Psoas muscle (tissue), 8 donors: ENCODE measurements around the gene BICDL2. TPM values are rescaled to one million over a fixed set of nuclear protein-coding genes. Genes with fewer than 3 reads are reported as not detected.

Experiments
- ATAC-seq, 4 donors: fragments of 200-7000 bp; cut with Tn5 transposase; one replicate each; pipeline ENCODE4 v1.9.1; 2020; ENCODE audit warnings: moderate library complexity in 3 of 4, mild to moderate bottlenecking in 2 of 4
- DNase-seq, 2 donors: peaks; one replicate each; pipeline ENCODE4 v3.0.0-alpha.2; 2020
- H3K27ac ChIP-seq: fragments of 200-600 bp; one replicate; pipeline ENCODE4 v1.8.0; 2022
- H3K27me3 ChIP-seq, 3 donors: fragments of 200-600 bp in 1 of 3; one replicate each; pipeline versions ENCODE4 v1.6.1 to v1.8.0; 2013 to 2022; ENCODE audit warnings: low read length in 2 of 3, mild to moderate bottlenecking in 2 of 3, moderate library complexity in 1 of 3; ENCODE audit not compliant: insufficient read depth in 3 of 3
- H3K36me3 ChIP-seq, 2 donors: fragments of 200-600 bp in 1 of 2; one replicate each; pipeline versions ENCODE4 v1.6.1 to v1.8.0; 2013 to 2022; ENCODE audit warnings: low read depth in 1 of 2, mild to moderate bottlenecking in 1 of 2, moderate library complexity in 1 of 2; ENCODE audit not compliant: insufficient read depth in 1 of 2
- H3K4me1 ChIP-seq: fragments of 200-600 bp; one replicate; pipeline ENCODE4 v1.8.0; 2022
- H3K4me3 ChIP-seq: fragments of 200-600 bp; one replicate; pipeline ENCODE4 v1.8.0; 2022; ENCODE audit warnings: mild to moderate bottlenecking
- H3K9me3 ChIP-seq: fragments of 200-600 bp; one replicate; pipeline ENCODE4 v1.8.0; 2022
- whole genome bisulfite sequencing, 3 donors: extraction: QIAGEN DNeasy Blood & Tissue Kit; methylation state at CpG; one replicate each; pipeline versions ENCODE4 v1.1.6 to v1.1.7; 2013; 5-methylcytosine and 5-hydroxymethylcytosine counted together
- intact Hi-C, 2 donors: fragments of 100-400 bp; cut with DNase I; formaldehyde crosslinking; loops; one replicate each; pipeline versions ENCODE4 v1.11.0 to v1.14.2; 2022
- polyA plus RNA-seq, 3 donors: library from polyadenylated mRNA; stranded (reverse); fragments of 200-250 nt; gene quantifications; one replicate each; pipeline ENCODE4 v1.2.3, GENCODE V29; 2013
- total RNA-seq, 4 donors: library from RNA; stranded (reverse); fragmentation: NEBNext Ultra II Directional in 2 of 4; extraction: Animal tissue kit (Norgen Biotek cat#: 25700) in 2 of 4; gene quantifications; one replicate each; pipeline versions ENCODE4 v1.2.1 to v1.2.4, GENCODE V29; 2021 to 2023
- TF ChIP-seq, protein P1 (sequence below): fragments of 200-600 bp; IDR thresholded peaks from one replicate; pipeline ENCODE4 v1.8.0; 2022; ENCODE audit warnings: antibody characterized with exemption
- donor health status: healthy with polysubstance abuse.
- donor health status: DM: no; HTN: no; CAD: no; lungs with moderate emphysema.
- donor health status: Bipolar disorder and iron deficiency.
- donor health status: healthy.
- donor health status: DM: yes; HTN: yes; CAD: no.
- donor health status: DM: no; HTN: no; CAD: no.
- donor health status: DM: no; HTN: no; CAD: no.
- donor health status: DM: yes; HTN: yes; CAD: no.

BICDL2 gene
- total and polyA plus RNA-seq, 7 donors = 0.01 to 0.18 TPM; not detected in 5

- intact Hi-C loops = no loop called here
- H3K4me1 ChIP-seq = peaks cover 31% of the 10 kb centered on the region
- H3K36me3 ChIP-seq = peaks cover 0 to 22% of the 10 kb centered on the region in 2 donors
- TF ChIP-seq, protein P1, sequence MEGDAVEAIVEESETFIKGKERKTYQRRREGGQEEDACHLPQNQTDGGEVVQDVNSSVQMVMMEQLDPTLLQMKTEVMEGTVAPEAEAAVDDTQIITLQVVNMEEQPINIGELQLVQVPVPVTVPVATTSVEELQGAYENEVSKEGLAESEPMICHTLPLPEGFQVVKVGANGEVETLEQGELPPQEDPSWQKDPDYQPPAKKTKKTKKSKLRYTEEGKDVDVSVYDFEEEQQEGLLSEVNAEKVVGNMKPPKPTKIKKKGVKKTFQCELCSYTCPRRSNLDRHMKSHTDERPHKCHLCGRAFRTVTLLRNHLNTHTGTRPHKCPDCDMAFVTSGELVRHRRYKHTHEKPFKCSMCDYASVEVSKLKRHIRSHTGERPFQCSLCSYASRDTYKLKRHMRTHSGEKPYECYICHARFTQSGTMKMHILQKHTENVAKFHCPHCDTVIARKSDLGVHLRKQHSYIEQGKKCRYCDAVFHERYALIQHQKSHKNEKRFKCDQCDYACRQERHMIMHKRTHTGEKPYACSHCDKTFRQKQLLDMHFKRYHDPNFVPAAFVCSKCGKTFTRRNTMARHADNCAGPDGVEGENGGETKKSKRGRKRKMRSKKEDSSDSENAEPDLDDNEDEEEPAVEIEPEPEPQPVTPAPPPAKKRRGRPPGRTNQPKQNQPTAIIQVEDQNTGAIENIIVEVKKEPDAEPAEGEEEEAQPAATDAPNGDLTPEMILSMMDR = no peak
- H3K9me3 ChIP-seq = no peaks in the 10 kb centered on the region
- peaks cover 0 to 16% (median 1%) of the 10 kb centered on the region in 3 donors for H3K27me3 ChIP-seq
- WGBS, 3 donors = 9 to 23% (median 12%) methylated on average over 8 of the region's 8 CpGs
- peak; percentile 45 to 67 (median 52) for ATAC-seq
- H3K27ac ChIP-seq = peak overlapping the region; percentile 100
- H3K4me3 ChIP-seq = peak overlapping the region; percentile 94
- peak; percentile 95 for DNase-seq
Observed at GRCh38 chr16:3022208-3022683, 14.5 kb downstream of the BICDL2 start.

DNA sequence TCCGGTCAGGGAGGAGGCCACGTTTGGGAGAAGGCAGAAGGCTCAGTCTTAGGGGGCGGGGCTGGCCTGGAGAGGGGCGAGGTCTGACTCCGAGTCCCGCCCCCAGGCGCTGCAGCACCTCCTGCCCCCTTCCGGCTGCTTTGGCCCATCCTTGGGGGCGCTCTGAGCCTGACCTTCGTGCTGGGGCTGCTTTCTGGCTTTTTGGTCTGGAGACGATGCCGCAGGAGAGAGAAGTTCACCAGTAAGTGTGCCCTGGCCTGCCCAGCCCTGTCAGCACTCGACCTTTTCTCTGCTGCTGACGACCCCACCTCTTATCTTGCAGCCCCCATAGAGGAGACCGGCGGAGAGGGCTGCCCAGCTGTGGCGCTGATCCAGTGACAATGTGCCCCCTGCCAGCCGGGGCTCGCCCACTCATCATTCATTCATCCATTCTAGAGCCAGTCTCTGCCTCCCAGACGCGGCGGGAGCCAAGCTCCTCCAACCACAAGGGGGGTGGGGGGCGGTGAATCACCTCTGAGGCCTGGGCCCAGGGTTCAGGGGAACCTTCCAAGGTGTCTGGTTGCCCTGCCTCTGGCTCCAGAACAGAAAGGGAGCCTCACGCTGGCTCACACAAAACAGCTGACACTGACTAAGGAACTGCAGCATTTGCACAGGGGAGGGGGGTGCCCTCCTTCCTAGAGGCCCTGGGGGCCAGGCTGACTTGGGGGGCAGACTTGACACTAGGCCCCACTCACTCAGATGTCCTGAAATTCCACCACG lies 15.1 kb downstream of the BICDL2 start:
- TF ChIP-seq, protein P1 = peak; percentile 33
- H3K9me3 ChIP-seq = no peaks in the 10 kb centered on the region
- peaks cover 0 to 15% of the 10 kb centered on the region in 2 donors for H3K36me3 ChIP-seq
- peaks cover 31% of the 10 kb centered on the region for H3K4me1 ChIP-seq
- intact Hi-C loops = no loop called here
- peak overlapping the region; percentile 100 for H3K27ac ChIP-seq
- peak; percentile 55 to 65 (median 60) for ATAC-seq
- peak overlapping the region; percentile 94 for H3K4me3 ChIP-seq
- peak; percentile 90 to 96 for DNase-seq
- peaks cover 0 to 18% (median 1%) of the 10 kb centered on the region in 3 donors for H3K27me3 ChIP-seq
- 9 to 10% (median 9%) methylated on average over 21 to 25 of the region's 25 CpGs for WGBS, 3 donors

DNA sequence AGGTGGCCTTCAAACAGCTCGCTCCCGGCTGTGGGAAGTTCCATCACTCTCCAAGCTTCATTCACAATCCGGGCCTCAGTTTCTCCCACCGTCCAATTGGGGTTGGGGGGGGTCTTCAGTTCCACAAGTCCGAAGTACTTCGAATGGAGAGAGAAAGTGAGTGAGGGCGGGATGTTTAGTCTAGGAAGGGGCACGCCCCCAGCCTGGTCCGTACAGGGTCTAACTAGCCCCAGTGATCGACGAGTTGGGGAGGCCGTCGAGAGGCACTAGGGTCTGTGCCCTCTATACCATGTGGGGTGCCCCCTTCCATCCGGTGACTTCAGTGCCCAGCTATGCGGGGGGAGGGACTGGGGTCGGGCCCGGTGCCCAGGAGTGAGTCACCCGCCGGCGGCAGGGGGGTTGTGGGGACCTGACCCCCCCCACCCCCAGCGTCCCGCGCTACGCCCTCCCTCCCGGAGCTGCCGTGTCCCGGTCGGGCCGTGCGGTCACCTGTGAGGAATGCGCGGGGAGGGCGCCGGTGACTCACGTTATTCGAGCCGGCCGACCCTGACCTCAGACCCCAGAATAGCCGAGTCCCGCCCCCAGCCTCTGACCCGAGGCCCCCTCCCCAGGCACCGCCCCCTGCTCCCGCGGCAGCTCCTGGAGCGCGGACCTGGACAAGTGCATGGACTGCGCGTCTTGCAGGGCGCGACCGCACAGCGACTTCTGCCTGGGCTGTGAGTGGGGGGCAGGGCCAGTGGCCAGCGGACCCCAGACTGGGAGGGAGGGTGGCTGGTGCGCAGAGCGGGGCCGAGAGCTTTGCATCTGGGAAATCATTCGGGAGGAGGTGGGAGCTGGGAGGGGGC lies 15.9 kb downstream of the BICDL2 start:
- peaks cover 0 to 7% of the 10 kb centered on the region in 2 donors for H3K36me3 ChIP-seq
- TF ChIP-seq, protein P1 = no peak
- H3K9me3 ChIP-seq = no peaks in the 10 kb centered on the region
- H3K4me1 ChIP-seq = peaks cover 31% of the 10 kb centered on the region
- DNase-seq = peak; percentile 91 to 96
- peak overlapping the region; percentile 94 for H3K4me3 ChIP-seq
- peak; percentile 61 to 66 (median 64) for ATAC-seq
- WGBS, 3 donors = 1% methylated on average over 44 to 57 of the region's 57 CpGs
- peaks cover 0 to 18% (median 1%) of the 10 kb centered on the region in 3 donors for H3K27me3 ChIP-seq
- H3K27ac ChIP-seq = peak overlapping the region; percentile 100
- intact Hi-C loops = no loop called here

- 0 to 2% (median 0%) methylated on average over 35 to 49 of the region's 49 CpGs for WGBS, 3 donors
- peak; percentile 85 to 88 for DNase-seq
- H3K27me3 ChIP-seq = peaks cover 0 to 20% (median 2%) of the 10 kb centered on the region in 3 donors
- intact Hi-C loops = no loop called here
- TF ChIP-seq, protein P1 = no peak
- peaks cover 29% of the 10 kb centered on the region for H3K4me1 ChIP-seq
- peak within 1 kb of the TSS; percentile 94 for H3K4me3 ChIP-seq
- ATAC-seq = peak; percentile 20 to 32 (median 30)
- H3K9me3 ChIP-seq = no peaks in the 10 kb centered on the region
- peaks cover 0 to 1% of the 10 kb centered on the region in 2 donors for H3K36me3 ChIP-seq
- peak within 1 kb of the TSS; percentile 100 for H3K27ac ChIP-seq
Observed at GRCh38 chr16:3020247-3020603, 16.5 kb downstream of the BICDL2 start, which contains the start of gene TNFRSF12A. Gene TNFRSF12A, plus strand, starts transcription at chr16:3020368. Its CDS starts 30 bp downstream, at chr16:3020398.
